ENCODE measurements around the gene RHEX.

Gene RHEX

DNA sequence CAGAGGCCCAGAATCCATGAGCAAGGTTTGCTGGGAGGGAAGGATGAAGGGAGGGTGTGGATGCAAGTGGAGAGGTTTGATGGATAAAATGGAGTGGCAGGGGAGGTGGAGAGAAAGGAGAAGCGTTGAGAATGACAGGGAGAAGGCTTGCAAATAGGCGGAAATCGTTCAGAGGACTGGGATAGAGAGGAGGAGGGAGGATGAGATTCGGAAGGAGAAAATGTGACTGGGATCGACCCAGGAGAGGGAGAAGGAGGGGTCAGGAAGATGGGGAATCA lies 63.8 kb downstream of the RHEX start:
- DNase-seq (ENCODE audit: low read depth), result no peak

DNA sequence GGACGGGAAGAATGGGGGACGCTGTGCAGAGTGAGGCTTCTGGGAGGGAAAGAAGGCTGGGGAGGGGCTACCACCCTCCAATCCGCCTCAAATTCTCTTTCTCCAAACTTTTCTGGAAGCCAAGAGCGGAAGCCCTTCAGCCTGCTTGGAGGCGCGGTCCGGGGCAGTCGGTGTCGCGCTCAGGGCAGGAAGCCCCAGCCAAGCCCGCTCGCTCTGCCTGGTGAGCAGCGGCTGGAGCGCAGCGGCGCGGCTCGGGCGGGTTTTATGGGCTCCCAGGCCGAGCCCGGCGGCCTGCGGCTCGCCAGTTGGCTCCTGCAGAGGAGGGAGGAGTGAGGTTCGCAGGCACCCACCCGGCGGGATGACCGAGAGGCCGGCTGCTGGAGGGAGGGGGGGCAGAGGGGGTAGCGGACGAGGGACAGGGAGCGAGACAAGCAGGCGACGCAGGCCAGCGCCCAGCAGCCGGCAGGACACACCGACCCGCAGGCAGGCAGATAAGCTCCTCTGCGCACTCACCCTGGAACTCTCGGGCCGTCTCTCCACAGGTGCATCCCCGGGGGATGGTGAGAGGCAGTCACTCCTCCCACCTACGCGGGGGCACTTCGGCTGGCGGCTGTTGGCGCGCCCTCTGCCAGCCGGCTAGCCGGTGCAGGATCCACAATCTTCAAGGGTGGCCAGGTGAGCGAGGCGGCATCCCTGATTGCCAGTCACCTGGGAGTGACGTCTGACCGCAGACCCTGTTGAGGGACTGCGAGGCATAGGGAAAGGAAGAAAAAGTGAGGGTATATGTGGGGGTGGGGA lies 64.4 kb downstream of the RHEX start, which contains the start of gene AVPR1B:
TSS of gene AVPR1B (minus strand) at position 238 of the 798 bp plus-strand sequence. CDS start 498 bp downstream, outside the sequence.
- no peak for DNase-seq (ENCODE audit: low read depth)

DNA sequence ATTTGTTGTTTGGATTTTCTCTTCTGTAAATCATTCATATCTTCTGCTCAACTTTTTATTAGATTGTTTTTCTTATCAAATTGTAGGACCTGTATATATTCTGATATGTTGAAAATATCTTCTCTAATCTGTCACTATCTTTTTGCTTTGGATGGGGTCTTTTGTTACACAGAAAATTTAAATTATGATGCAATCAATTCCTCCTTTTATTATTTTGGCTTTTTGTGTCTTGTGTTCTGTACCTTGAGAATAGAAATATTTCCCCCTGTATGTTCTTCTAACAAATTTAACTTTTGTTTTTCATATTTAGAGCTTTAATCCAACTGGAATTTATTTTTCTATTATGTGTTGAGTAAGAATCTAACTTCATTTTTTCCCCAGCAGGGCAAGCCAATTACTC lies 67.4 kb downstream of the RHEX start:
- no peak for DNase-seq (ENCODE audit: low read depth)

DNA sequence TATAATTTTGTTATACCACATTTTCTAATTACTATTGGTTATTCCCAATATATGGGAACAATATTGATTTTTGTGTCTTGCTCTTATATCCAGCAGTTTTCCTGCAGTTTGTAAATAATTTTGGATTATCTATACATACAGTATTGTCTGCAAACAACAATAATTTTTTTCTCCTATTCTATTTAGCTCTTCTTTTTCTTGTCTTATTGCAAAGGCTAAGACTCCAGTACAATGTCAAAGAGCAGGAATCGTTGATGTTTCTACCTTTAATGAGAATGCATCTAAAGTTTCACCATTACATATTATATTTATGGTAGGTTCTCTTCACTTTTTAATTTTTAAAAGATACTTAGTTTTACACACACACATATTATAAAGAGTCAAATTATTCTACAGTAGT lies 68.3 kb downstream of the RHEX start:
- DNase-seq (ENCODE audit: low read depth), result no peak

DNA sequence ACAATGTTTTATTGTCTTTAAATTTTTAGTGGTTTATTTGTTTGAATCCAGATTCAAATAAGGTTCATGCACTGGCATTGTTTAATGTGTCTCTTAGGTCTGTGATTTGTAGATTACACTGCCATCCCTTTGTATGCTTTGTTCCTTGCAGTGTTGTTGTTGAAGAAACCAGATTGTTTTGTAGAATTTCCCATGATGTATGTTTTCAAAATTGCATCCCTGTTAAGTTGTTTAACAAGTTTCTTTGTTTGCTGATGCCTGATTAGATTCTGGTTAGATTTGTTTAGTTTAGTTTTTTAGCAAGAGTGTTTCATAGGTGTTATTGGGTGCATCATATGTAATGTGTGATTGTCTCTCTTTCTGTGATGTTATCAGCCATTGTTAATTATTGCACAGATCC lies 69.7 kb downstream of the RHEX start:
- DNase-seq (ENCODE audit: low read depth), result no peak

DNA sequence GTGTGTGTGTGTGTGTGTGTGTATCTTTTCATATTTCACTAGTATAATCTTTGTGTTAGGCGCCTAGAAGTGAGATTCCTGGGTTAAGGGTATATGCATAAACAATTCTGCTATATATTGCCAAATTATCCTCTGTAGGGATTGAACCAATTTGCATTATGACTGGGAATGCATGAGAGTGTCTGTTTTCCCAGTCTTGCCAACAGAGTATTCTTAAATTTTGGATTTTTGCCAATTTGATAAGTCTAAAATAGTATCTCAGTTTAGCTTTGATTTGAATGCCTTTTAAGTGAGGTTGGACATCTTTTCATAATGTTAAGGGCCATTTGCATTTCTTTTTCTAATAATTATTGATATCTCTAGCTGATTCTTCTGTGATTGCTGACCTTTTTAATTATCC lies 72.4 kb downstream of the RHEX start:
- DNase-seq (ENCODE audit: low read depth), result no peak

DNA sequence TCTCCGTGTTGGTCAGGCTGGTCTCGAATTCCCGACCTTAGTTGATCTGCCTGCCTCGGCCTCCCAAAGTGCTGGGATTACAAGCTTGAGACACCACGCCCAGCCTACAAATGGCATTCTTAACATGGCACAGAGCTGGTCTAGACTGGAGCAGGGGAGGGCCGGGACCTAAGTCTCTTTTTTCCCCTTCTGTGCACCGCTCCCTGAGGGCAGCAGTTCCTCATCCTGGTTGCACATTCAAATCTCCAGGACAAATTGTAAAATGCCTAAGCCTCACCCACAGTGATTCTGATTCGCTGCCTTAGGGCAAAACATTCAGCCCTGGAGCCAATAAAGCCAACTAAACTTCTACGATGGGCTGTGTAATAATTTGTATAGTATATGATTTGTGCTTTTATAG lies 74.4 kb downstream of the RHEX start:
- no peak for DNase-seq (ENCODE audit: low read depth)

DNA sequence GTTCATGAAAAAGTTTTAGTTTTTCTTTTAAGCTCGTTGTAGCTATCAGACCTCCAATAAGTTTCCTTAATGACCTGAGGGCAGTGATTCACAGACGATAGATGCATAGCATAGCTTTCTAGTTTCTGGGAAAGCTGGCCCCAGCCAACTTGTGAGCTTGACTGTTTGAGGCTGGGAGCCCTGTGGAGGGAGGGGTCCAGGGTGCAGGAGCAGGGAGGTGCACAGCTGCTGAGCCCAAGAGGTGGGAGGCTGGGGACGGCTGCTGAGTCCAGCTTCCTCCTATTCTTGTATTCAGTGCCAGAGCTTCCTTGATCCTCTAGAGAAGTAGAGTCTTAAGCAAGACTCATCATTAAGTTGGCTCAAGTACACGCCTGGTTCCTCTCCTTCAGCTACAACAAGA lies 75.2 kb downstream of the RHEX start:
- DNase-seq (ENCODE audit: low read depth), result no peak

DNA sequence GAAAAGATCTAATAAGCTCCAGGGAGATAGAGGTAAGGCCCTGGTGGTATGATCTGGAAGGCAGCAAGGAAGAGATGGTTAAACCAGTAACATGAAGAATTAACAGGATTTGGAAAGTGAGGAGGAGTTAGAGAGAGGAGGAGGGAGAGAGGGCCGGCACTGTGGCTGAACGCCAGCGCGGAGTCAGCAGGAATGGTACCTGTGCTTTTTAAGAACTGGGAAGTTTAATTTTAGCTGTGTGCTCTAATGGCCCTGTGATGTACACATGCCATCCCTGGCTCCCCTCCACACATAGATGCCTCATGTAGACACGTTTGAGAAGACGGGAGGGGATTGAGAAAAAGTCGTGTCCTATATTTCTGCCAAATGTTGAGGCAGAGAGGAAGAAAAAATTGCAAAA lies 78.1 kb downstream of the RHEX start:
- DNase-seq (ENCODE audit: low read depth), result no peak

DNA sequence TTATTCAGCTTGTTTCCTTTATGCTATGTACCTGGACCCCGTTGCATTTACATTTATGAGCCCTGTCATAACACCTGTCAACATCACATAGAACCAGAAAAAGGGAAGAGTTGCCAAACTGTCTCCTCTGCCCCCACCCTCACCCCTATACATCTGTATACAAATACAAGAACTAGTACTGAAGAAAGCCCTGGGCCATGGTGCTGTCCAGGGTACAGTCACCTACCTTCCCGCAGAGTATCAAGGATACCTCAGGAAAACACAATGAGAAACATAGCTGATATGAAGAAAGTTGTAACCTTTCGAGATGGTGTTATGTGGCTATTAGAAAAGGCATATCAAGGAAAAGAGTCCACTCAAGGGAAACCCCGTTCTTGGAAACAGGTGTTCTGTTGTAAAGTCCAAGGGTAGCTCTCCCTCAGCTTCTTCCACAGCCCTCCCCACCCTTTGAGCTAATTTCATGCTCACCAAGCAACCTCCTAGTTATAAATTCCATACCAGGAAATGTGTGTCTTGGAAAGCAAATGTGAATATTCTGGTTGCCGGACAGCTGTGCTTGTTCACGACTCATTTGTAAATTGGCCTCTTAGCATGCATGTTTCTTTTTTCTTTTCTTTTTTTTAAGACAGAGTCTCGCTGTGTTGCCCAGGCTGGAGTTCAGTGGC lies 80.9 kb downstream of the RHEX start:
- no peak for DNase-seq (ENCODE audit: low read depth)

DNA sequence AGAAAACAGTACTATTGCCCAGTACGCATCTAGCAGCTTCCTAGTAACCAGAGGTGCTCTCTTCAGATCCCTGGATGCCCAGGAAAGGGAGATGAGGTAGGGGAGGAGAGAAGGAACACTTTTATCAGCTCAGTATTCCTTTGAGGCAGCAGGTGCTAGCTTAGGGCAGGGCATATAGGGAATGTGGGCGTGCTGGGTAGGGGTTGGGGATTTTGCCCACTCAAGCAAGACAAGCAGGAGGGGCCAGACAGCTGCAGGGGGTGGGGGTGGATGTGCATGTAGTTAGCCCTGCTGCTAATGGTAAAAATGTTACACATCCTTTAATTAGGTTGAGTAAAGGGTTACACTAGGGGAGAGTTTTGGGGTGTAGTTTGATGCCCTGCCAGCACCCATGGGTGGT lies 82.3 kb downstream of the RHEX start:
- no peak for DNase-seq (ENCODE audit: low read depth)

DNA sequence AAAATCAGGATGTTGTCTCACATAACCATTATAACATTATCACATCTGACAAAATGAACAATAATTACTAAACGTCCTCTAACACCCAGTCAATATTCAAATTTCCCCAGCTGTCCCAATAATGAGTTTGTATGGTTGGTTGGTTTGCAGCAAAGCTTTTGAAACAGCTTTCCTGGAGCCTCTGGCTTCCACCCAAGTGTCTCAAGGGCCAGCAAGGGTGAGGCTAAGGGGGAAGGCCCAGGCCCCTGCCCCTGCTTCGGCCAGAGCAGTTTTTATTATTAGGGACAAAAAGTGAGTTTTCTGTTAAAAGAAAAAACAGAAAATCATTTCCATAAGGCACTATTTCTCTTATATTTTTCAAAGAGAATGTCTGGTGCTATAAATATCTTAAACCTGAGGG lies 83.3 kb downstream of the RHEX start:
- no peak for DNase-seq (ENCODE audit: low read depth)

DNA sequence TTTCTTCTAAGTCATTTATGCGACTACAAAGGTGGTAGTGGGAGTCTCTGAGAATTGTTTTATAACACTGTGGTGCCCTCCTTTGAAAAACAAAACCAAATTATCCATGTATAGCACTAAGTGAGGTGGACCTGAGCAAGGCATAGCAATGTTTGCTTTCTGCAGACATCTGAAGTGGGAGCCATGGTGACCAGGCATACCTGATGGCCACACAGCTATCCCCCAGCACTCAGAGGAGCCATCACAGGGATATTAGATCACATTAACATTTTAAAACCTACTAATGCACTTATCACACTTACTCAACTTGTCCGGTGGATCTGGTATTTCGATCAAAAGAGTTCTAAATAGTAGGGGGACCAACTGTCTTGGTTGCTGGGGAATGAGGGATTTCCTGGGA lies 89.0 kb downstream of the RHEX start:
- DNase-seq (ENCODE audit: low read depth), result no peak

DNA sequence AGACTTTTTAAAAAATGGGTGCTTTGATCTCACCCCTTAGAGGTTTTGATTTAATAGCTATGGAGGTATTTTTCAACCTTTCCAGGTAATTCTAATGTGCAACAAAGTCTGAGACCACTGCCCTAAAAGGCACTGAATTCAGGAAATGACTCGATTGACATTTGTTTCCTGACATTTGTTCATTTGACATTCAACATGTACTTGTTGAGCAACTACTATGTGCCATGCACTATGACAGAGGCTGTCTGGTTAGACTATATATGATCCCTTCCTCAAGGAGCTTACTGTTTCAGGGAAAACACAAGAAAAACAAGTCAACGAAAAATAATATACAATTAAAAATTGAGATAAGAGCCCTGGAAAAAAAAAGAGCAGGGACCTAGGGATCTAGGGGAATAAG lies 89.8 kb downstream of the RHEX start:
- DNase-seq (ENCODE audit: low read depth), result no peak

DNA sequence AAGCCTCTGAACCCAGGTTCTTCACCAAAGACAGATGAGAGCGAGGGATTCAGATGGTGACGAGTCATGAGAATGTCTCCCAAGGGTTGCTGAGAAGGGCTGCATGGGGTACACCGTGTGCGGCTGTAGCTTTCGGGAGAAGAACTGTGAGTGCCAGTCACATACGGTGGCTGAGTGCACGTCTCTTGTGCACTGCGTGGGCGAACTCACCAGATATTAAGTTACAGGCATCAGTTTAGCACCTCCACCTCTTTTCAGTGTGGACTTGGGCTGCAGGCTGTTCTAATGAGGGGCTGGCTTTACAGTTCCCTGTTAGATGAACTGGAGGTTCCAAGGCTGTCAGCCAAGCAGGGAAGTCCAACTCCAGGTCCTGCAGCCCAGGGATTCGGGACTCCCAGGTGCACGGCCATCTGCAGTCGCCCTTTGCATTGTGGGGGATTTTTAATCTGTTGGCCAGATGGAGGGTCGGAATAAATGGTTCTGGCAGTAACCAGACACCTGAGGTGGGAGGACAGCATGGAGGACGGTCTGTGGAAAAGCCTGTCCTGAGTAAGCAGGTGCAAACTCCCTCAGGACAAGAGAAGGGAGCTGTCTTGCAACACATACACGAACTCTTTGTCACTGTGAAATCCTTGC lies 90.7 kb downstream of the RHEX start:
- no peak for DNase-seq (ENCODE audit: low read depth)

DNA sequence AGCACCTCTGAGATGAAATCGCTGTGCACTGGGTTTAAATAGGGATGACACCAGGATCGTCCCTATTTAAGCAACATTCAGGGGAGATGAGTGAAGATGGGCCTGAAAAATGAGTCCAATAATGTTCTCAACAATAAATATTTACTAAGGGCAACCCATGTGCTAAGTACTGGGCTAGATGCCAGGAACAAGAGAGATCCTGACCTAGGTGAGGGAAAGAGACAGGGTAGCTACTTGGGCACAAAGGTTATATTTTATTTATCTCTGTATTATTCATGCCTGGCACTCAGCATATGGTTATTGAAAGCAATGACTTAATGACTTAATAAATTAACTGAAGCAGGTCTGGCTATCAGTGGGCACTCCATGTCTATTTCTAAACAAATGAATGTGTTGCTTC lies 91.6 kb downstream of the RHEX start:
- no peak for DNase-seq (ENCODE audit: low read depth)

DNA sequence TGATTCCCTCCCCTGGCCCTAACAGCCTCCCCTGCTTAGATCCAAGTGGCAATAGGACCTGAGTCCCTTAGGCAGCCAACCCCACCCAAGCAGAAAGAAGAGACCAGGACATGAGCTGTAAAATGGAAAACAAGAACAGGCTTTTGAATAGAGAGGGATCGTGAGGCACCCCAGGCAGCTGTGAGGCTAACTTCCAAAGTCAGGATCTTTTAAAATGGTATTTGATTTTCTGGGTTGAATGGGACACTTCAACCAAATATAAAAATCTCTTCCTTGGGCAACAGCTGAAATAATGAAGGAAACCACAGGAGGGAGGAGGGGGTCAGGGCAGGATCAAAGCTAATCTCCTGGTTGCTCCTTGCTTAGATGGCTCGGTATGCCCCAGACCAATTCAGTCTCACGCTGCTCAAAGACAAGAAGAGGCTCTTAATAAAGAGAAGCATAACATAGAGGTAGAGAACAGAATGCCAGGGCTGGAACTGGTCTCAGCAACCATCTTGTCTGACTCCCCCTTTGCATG lies 92.9 kb downstream of the RHEX start:
- DNase-seq (ENCODE audit: low read depth), result no peak

All from HS-5 (cell line).